GM23338 (cell line): ENCODE measurements around the gene BICD2. TPM values are rescaled to one million over a fixed set of nuclear protein-coding genes. Genes with fewer than 3 reads are reported as not detected.

Source experiments
- ATAC-seq: fragments of 200-7000 bp; cut with Tn5 transposase; 3 replicates; pipeline ENCODE4 v1.9.1; 2020
- DNase-seq: peaks from one replicate; pipeline ENCODE4 v3.0.0-alpha.2; 2015; ENCODE audit warnings: low spot score
- H2AFZ ChIP-seq: fragments of 200-600 bp; sonication (generic); 2 replicates; pipeline ENCODE4 v1.8.0; 2016; ENCODE audit warnings: antibody characterized with exemption, mild to moderate bottlenecking, moderate library complexity
- H3F3A ChIP-seq: fragments of 200-600 bp; sonication (generic); replicated peaks from 2 replicates; pipeline ENCODE4 v1.8.0; 2017; ENCODE audit warnings: antibody characterized with exemption, mixed run types, low read depth
- H3K27ac ChIP-seq: fragments of 200-600 bp; sonication (generic); 2 replicates; pipeline ENCODE4 v1.6.1; 2016; ENCODE audit warnings: low read depth
- H3K27me3 ChIP-seq: fragments of 200-600 bp; sonication (generic); 2 replicates; pipeline ENCODE4 v1.8.0; 2016; ENCODE audit warnings: mild to moderate bottlenecking, mixed run types, moderate library complexity; ENCODE audit not compliant: insufficient read depth
- H3K36me3 ChIP-seq: fragments of 200-600 bp; sonication (generic); 2 replicates; pipeline ENCODE4 v1.8.0; 2016; ENCODE audit warnings: mild to moderate bottlenecking; ENCODE audit not compliant: insufficient read depth
- H3K4me1 ChIP-seq: fragments of 200-600 bp; sonication (generic); 2 replicates; pipeline ENCODE4 v1.8.0; 2016; ENCODE audit warnings: mild to moderate bottlenecking, moderate library complexity; ENCODE audit not compliant: insufficient read depth
- H3K4me2 ChIP-seq: fragments of 200-600 bp; sonication (generic); 2 replicates; pipeline ENCODE4 v1.7.1; 2017; ENCODE audit warnings: mixed run types
- H3K4me3 ChIP-seq: fragments of 200-600 bp; sonication (generic); 2 replicates; pipeline ENCODE4 v1.6.1; 2016; ENCODE audit warnings: mixed run types
- H3K79me2 ChIP-seq: fragments of 200-600 bp; sonication (generic); replicated peaks from 2 replicates; pipeline ENCODE4 v1.8.0; 2017; ENCODE audit warnings: mild to moderate bottlenecking; ENCODE audit not compliant: insufficient read depth
- H3K9me2 ChIP-seq: fragments of 200-600 bp; sonication (generic); 2 replicates; pipeline ENCODE4 v1.8.0; 2017; ENCODE audit not compliant: insufficient read depth
- H4K20me1 ChIP-seq: fragments of 200-600 bp; sonication (generic); replicated peaks from 2 replicates; pipeline ENCODE4 v1.8.0; 2017; ENCODE audit warnings: mild to moderate bottlenecking; ENCODE audit not compliant: insufficient read depth
- H3K27ac Mint-ChIP-seq: 2 replicates; pipeline ENCODE4 v1.8.0; 2020; ENCODE audit warnings: inconsistent platforms, mild to moderate bottlenecking, moderate library complexity, mixed read lengths
- H3K27me3 Mint-ChIP-seq: 3 replicates; pipeline ENCODE4 v1.8.0; 2022; ENCODE audit warnings: low read depth, mild to moderate bottlenecking, moderate library complexity, mixed read lengths, inconsistent platforms; ENCODE audit not compliant: insufficient read depth, poor library complexity
- H3K36me3 Mint-ChIP-seq: 3 replicates; pipeline ENCODE4 v1.8.0; 2021; ENCODE audit warnings: low read depth, mild to moderate bottlenecking, inconsistent platforms, moderate library complexity, mixed read lengths
- H3K4me1 Mint-ChIP-seq: 3 replicates; pipeline ENCODE4 v1.8.0; 2020; ENCODE audit warnings: mild to moderate bottlenecking, inconsistent platforms, mixed read lengths
- H3K4me3 Mint-ChIP-seq: 3 replicates; pipeline ENCODE4 v1.8.0; 2021; ENCODE audit warnings: moderate library complexity, mild to moderate bottlenecking, inconsistent platforms, mixed read lengths
- H3K9me3 Mint-ChIP-seq: 3 replicates; pipeline ENCODE4 v1.8.0; 2020; ENCODE audit warnings: moderate library complexity, mild to moderate bottlenecking, inconsistent platforms, mixed read lengths
- CTCF ChIP-seq, 2 experiments: fragments of 200-600 bp in 1 of 2; sonication (generic) in 1 of 2; conservative IDR thresholded peaks; 2 replicates each; pipeline versions ENCODE4 v1.5.1 to v1.6.1; 2016 to 2017; ENCODE audit warnings: antibody characterized with exemption in 2 of 2, low read depth in 2 of 2, mild to moderate bottlenecking in 2 of 2, moderate library complexity in 1 of 2
- EZH2phosphoT487 ChIP-seq: fragments of 200-600 bp; sonication (generic); IDR thresholded peaks from one replicate; pipeline ENCODE4 v1.8.1; 2018; ENCODE audit warnings: antibody characterized with exemption; ENCODE audit not compliant: unreplicated experiment
- JUNB ChIP-seq: IDR thresholded peaks from one replicate; pipeline ENCODE4 v1.6.1; 2016; ENCODE audit warnings: antibody characterized with exemption; ENCODE audit not compliant: unreplicated experiment
- NANOG ChIP-seq: IDR thresholded peaks from 2 replicates; pipeline ENCODE4 v1.6.1; 2016; ENCODE audit warnings: antibody characterized with exemption, borderline replicate concordance
- POLR2AphosphoS5 ChIP-seq: IDR thresholded peaks from 2 replicates; pipeline ENCODE4 v1.6.1; 2016; ENCODE audit warnings: antibody characterized with exemption, low read depth
- REST ChIP-seq: IDR thresholded peaks from one replicate; pipeline ENCODE4 v1.6.1; 2018; ENCODE audit warnings: antibody characterized with exemption; ENCODE audit not compliant: unreplicated experiment
- STAT1 ChIP-seq: IDR thresholded peaks from one replicate; pipeline ENCODE4 v1.6.1; 2016; ENCODE audit warnings: antibody characterized with exemption; ENCODE audit not compliant: unreplicated experiment
- ZNF462 ChIP-seq: fragments of 250-450 bp; sonication (Bioruptor Pico); IDR thresholded peaks from 2 replicates; pipeline ENCODE4 v1.5.0; 2020; ENCODE audit warnings: mild to moderate bottlenecking, moderate library complexity
- polyA plus RNA-seq: library from polyadenylated mRNA; unstranded; fragments of >200 nt; fragmentation: Nextera tagmentation; extraction: Ambion mirVana; gene quantifications from 2 replicates; pipeline ENCODE4 v1.2.1, GENCODE V29; 2016
- total RNA-seq: library from RNA; depleted of rRNA; stranded (reverse); fragments of >200 nt; shearing (Covaris generic); gene quantifications from 2 replicates; pipeline ENCODE4 v1.2.3, GENCODE V29; 2014

Gene BICD2
- total and polyA plus RNA-seq, 2 experiments from 2014 or later: 8.7 to 34.3 TPM

GRCh38 chr9:92730897-92731296 lies 33.7 kb downstream of the BICD2 start (continued):
- TF ChIP-seq ZNF462 (no peak), NANOG (no peak)

- Histone ChIP-seq H2AFZ (no peak overlapping the region), H3K4me1 (no peaks in the 10 kb centered on the region), H3F3A (no peaks in the 10 kb centered on the region), H3K27me3 (no peaks in the 10 kb centered on the region), H3K4me3 (no peak overlapping the region), H3K36me3 (no peaks in the 10 kb centered on the region), H3K27ac (no peak overlapping the region), H3K79me2 (peaks cover 41% of the 10 kb centered on the region), H4K20me1 (peaks cover 25% of the 10 kb centered on the region; the same call in 1 of the 2 replicates), H3K4me2 (no peak overlapping the region), H3K9me2 (no peaks in the 10 kb centered on the region)
- H3K9me3 Mint-ChIP-seq: no peaks in the 10 kb centered on the region
- no peak overlapping the region for H3K27ac Mint-ChIP-seq
- no peaks in the 10 kb centered on the region for H3K4me1 Mint-ChIP-seq
- DNase-seq: no peak
- peaks cover 16% of the 10 kb centered on the region; the same call in 2 of the 3 replicates for H3K36me3 Mint-ChIP-seq
- no peak overlapping the region for H3K4me3 Mint-ChIP-seq
- no peak for ATAC-seq
- H3K27me3 Mint-ChIP-seq: peaks cover 6% of the 10 kb centered on the region
- no peak for TF ChIP-seq CTCF (conservative IDR thresholded peaks at IDR 0.05; ENCODE audit: low read depth in 2 of 2)
- no peak for TF ChIP-seq STAT1
- no peak for TF ChIP-seq POLR2AphosphoS5
- no peak for TF ChIP-seq REST
- TF ChIP-seq EZH2phosphoT487: no peak
- TF ChIP-seq JUNB: no peak
These were observed 34.9 kb downstream of the BICD2 start for GRCh38 chr9:92729735-92730155.
